Transverse colon (tissue), 4 donors: Measurements from ENCODE around the gene MAP2K4.

Source experiments
- CTCF ChIP-seq, 5 experiments: fragments of 200-600 bp in 3 of 5; fragments of 450-650 bp in 2 of 5; sonication (generic) in 3 of 5; IDR thresholded peaks; 1 replicate in 2 of 5; 2 replicates in 3 of 5; pipeline ENCODE4 v1.5.1; 2016 to 2017; ENCODE audit warnings: antibody characterized with exemption in 5 of 5, inconsistent platforms in 3 of 5, mild to moderate bottlenecking in 2 of 5, moderate library complexity in 1 of 5
- EP300 ChIP-seq: sonication (generic); formaldehyde crosslinking; IDR thresholded peaks from one replicate; pipeline ENCODE4 v1.6.1; 2017; ENCODE audit warnings: antibody characterized with exemption, low read depth
- POLR2A ChIP-seq: fragments of 450-650 bp; IDR thresholded peaks from one replicate; pipeline ENCODE4 v1.6.1; 2016; ENCODE audit warnings: antibody characterized with exemption, mild to moderate bottlenecking, moderate library complexity
- POLR2AphosphoS5 ChIP-seq, 3 donors: sonication (generic); formaldehyde crosslinking; IDR thresholded peaks; one replicate each; pipeline ENCODE4 v1.6.1; 2016; ENCODE audit warnings: antibody characterized with exemption in 3 of 3

- no peak for TF ChIP-seq CTCF (IDR thresholded peaks at IDR 0.05)
- TF ChIP-seq POLR2A = no peak
- TF ChIP-seq EP300 = no peak
- TF ChIP-seq POLR2AphosphoS5 (IDR thresholded peaks at IDR 0.05) = no peak
Observed at GRCh38 chr17:12164085-12164484, 143.4 kb downstream of the MAP2K4 start.
